Stimulated activated CD4-positive, alpha-beta T cell treated with anti-CD3 and anti-CD28 coated beads, Interleukin-4, amount 100 ng/mL, for 48 hours (primary cell): Measurements from ENCODE around the gene CLIP2.
"Not testable (repeated sequence)": the region's sequence is repeated elsewhere in the genome, so short reads cannot be mapped to it uniquely, and the experiment has no call there.

Source experiments
- DNase-seq, 2 donors: peaks; one replicate each; pipeline ENCODE4 v3.0.0-alpha.2; 2020; ENCODE audit warnings: low read depth in 2 of 2

CLIP2 gene

DNA sequence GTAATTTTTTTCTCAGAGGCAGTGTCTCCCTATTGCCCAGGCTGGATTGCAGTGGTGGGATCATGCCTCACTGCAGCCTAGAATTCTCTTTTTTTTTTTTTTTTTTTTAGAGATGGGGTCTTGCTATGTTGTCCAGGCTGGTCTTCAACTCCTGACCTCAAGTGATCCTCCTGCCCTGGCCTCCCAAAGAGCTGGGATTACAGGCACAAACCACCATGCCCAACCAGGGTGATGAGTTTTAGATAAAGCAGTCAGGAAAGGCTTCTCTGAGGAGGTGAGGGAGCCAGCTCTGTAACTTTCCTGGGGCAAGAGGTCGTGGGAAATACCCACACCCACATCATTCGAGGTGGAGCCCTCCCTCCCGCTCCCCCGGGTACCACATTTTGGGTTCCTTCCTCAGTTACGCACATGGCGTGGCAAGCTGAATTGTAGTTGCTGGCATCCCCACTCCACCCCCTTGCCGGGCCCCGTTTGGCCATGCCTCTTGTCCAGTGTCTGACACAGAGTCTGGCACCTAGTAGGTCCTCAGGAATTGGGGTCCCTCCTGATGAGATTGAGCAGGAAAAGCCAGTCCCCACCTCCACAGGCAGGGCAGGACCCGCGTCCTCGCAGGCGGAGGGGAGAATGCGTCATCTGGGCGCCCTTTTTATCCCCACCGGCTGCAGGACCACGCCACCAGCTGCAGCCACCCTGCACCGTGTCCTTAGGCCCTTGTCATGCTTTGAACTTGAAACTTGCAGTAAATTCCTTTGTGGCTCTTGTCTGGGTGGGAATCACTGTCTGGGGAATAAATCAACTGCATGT, 43.4 kb downstream of the CLIP2 start:
- DNase-seq = no peak

GRCh38 chr7:74334030-74334429, 44.8 kb downstream of the CLIP2 start:
- no peak for DNase-seq

DNA sequence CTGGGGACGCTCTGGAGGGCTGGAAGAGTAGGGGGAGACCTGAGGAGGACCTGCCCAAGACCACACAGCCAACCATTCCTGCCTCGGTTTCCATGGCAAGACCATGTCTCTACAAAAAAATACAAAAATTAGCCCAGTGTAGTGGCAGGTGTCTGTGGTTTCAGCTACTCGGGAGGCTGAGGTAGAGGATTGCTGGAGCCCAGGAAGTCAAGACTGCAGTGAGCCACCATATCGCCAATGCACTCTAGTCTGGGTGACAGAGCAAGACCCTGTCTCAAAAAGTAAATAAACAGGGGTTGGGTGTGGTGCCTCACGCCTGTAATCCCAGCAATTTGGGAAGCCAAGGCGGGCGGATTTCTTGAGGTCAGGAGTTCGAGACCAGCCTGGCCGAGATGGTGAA, 48.7 kb downstream of the CLIP2 start:
- no peak for DNase-seq

DNA sequence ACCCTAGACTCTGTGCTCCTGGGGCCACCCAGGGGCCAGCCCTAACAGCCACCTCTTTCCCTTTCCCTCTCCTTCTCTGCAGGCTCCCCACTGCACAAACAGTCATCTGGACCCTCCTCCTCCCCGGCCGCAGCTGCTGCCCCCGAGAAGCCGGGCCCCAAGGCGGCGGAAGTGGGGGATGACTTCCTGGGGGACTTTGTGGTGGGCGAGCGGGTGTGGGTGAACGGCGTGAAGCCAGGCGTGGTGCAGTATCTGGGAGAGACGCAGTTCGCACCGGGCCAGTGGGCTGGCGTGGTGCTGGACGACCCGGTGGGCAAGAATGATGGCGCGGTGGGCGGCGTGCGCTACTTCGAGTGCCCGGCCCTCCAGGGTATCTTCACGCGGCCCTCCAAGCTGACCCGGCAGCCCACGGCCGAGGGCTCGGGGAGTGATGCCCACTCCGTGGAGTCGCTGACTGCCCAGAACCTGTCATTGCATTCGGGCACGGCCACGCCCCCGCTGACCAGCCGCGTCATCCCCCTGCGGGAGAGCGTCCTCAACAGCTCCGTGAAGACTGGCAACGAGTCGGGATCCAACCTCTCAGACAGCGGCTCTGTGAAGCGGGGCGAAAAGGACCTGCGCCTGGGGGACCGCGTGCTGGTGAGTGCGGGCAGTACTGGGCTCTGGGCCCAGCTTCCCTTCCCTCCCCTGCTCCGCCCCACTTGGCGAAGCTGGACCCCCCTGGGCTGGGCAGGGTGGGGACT, 49.3 kb downstream of the CLIP2 start:
- no peak for DNase-seq

DNA sequence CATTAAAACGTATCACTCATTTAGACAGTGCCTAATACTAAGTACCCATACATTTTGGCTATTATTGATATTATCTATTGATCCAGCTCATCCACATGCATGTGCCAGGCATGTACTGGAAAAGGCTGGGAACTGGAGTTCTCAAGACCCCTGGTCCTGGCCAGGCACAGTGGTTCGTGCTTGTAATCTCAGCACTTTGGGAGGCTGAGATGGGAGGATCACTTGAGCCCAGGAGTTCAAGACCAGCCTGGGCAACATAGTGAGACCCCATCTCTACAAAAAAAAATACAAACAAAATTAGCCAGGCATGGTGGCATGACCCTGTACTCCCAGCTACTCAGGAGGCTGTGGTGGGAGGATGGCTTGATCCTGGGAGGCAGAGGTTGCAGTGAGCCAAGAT, 50.4 kb downstream of the CLIP2 start:
- DNase-seq = not testable (repeated sequence)

GRCh38 chr7:74343281-74344131, 54.3 kb downstream of the CLIP2 start:
- DNase-seq = no peak

GRCh38 chr7:74344132-74344496, 54.9 kb downstream of the CLIP2 start:
- DNase-seq = no peak

GRCh38 chr7:74344786-74345185, 55.6 kb downstream of the CLIP2 start:
- DNase-seq = no peak

DNA sequence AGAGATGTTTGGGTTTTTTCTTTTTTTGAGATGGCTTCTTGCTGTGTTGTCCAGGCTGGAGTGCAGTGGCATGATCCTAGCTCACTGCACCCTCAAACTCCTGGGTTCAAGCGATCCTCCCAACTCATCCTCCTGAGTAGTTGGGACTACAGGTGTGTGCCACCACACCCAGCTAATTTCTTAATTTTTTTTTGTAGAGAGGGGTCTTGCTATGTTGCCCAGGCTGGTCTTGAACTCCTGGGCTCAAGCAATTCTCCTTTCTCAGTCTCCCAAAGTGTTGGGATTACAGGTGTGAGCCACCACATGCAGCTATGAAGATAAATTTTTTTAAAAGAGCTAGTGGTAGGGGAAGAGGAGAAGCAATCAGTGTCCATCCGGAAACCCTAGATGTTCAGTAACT, 56.8 kb downstream of the CLIP2 start:
- no peak for DNase-seq

DNA sequence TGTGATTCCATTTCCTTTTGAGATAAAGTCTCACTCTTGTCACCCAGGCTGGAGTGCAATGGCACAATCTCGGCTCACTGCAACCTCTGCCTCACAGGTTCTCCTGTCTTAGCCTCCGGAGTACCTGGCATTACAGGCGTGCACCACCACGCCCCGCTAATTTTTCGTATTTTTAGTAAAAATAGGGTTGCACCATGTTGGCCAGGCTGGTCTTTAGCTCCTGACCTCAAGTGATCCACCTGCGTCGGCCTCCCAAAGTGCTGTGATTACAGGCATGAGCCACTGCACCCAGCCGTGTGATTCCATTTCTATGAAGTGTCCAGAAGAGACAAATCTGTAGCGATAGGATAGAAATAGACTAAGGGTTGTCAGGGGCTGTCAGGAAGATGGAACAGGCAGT, 60.4 kb downstream of the CLIP2 start:
- no peak for DNase-seq

DNA sequence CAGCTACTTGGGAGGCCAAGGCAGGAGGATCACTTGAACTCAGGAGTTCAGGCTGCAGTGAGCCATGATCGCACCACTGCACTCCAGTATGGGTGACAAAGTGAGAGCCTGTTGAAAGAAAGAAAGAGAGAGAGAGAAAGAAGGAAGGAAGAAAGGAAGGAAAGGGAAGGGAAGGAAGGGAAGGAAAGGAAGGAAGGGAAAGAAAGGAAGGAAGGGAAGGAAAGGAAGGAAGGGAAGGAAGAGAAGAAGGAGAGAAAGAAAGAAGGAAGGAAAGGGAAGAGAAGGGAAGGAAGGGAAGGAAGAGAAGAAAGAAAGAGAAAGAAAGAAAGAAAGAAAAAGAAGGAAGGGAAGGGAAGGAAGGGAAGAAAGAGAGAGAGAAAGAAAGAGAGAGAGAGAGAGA, 61.5 kb downstream of the CLIP2 start:
- DNase-seq = no peak

GRCh38 chr7:74351836-74352235, 62.6 kb downstream of the CLIP2 start:
- no peak for DNase-seq

GRCh38 chr7:74352551-74353138, 63.4 kb downstream of the CLIP2 start:
- DNase-seq = not testable (repeated sequence)

GRCh38 chr7:74354009-74354408, 64.8 kb downstream of the CLIP2 start:
- no peak for DNase-seq

GRCh38 chr7:74355091-74355490, 65.9 kb downstream of the CLIP2 start:
- no peak for DNase-seq

GRCh38 chr7:74356589-74357315, 67.5 kb downstream of the CLIP2 start:
- DNase-seq = no peak

- no peak for DNase-seq
These were observed 70.8 kb downstream of the CLIP2 start for GRCh38 chr7:74360008-74360407.

DNA sequence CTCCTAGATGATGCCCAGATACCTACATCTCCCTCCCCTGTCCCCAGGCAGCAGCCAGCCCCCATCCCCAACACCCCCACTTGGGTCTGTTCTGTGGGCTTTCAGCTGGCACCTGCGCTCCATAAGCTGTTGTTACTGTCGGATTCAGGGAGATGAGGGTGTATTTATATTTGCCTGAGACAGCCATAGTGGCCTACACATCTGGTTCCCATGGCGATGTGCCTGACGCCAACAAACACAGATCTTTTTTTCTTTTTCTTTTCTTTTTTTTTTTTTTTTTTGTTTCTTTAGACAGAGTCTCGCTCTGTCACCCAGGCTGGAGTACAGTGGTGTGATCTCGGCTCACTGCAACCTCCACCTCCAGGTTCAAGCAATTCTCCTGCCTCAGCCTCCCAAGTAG, 73.1 kb downstream of the CLIP2 start:
- no peak for DNase-seq

DNA sequence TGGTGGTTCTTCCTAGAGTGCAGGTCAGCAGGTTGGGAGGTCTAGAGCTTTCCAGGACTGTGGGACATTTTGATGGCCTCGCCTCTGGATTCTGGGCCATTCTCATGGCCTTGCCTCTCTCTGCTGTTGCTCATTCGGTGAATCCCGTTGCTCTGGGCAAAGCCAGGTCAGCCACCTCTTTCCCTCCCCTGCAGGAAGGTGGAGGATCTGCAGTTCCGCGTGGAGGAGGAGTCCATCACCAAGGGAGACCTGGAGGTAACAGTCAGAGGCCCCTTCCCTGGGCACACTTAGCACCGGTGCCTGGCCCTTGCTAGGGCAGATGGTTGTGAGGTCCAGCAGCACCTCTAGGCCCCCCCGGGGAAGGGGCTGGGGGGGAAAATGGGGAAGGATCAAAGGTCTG, 74.9 kb downstream of the CLIP2 start:
- no peak for DNase-seq

GRCh38 chr7:74365322-74366022, 76.3 kb downstream of the CLIP2 start:
- DNase-seq = no peak
